Lower lobe of right lung (tissue), 2 donors: Measurements from ENCODE around the gene PARM1. TPM values are rescaled to one million over a fixed set of nuclear protein-coding genes. Genes with fewer than 3 reads are reported as not detected.

Experiments
- ATAC-seq, 2 donors: fragments of 200-7000 bp; cut with Tn5 transposase; one replicate each; pipeline ENCODE4 v1.9.1; 2020 to 2022; ENCODE audit warnings: mild to moderate bottlenecking in 2 of 2, moderate library complexity in 2 of 2
- DNase-seq: peaks from one replicate; pipeline ENCODE4 v3.0.0-alpha.2; 2020
- H3K27ac ChIP-seq: fragments of 200-600 bp; one replicate; pipeline ENCODE4 v1.8.0; 2022
- H3K27me3 ChIP-seq: fragments of 200-600 bp; one replicate; pipeline ENCODE4 v1.8.0; 2022; ENCODE audit warnings: low read depth
- H3K36me3 ChIP-seq: fragments of 200-600 bp; one replicate; pipeline ENCODE4 v1.8.0; 2022; ENCODE audit warnings: mild to moderate bottlenecking
- H3K4me1 ChIP-seq: fragments of 200-600 bp; one replicate; pipeline ENCODE4 v1.8.0; 2022
- H3K4me3 ChIP-seq: fragments of 200-600 bp; one replicate; pipeline ENCODE4 v1.8.0; 2022; ENCODE audit warnings: mild to moderate bottlenecking
- H3K9me3 ChIP-seq: fragments of 200-600 bp; one replicate; pipeline ENCODE4 v1.8.0; 2022
- intact Hi-C: fragments of 100-400 bp; cut with DNase I; formaldehyde crosslinking; loops from one replicate; pipeline ENCODE4 v1.11.0; 2022
- total RNA-seq: library from RNA; stranded (reverse); fragmentation: NEBNext Ultra II Directional; extraction: Animal tissue kit (Norgen Biotek cat#: 25700); gene quantifications from one replicate; pipeline ENCODE4 v1.2.1, GENCODE V29; 2021
- TF ChIP-seq, protein P1 (sequence below): fragments of 200-600 bp; IDR thresholded peaks from one replicate; pipeline ENCODE4 v1.8.0; 2022; ENCODE audit warnings: antibody characterized with exemption, mild to moderate bottlenecking
- donor health status: DM: no; HTN: yes; CAD: no; lungs with severe emphysema.

Gene PARM1
- total RNA-seq, 1 donor from 2014 or later, result 64.1 TPM

DNA sequence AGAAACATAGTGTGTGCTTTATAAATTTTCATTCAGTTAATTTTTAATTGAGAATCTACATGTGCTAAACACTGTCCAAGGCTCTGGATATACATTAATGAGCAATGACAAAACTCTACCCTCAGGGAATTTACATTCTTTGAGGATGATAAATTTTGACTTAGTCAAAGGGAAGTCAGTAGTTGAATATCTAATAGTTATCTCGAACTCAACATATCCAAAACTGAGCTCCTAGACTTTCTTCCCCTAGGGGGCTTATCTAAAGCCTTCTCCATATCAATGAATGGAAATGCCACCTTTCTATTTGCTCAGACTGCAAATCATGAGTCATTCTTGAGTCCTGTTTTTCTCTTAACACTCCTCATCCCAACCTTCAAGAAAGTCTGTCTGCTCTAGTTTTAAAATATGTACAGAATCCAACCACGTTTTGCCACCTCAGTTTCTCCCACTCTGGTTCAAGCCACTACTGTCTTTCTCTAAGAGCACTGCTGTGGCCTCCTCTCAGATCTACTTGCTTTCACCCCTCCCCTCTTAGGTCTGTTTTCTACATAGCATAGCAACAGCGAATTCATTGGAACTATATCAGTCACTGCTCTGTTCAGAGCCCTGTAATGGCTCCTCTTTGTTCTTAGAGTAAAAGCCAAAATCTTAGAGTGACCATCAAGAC, 9.5 kb downstream of the PARM1 start:
- intact Hi-C loops, result no loop called here
- TF ChIP-seq, protein P1, sequence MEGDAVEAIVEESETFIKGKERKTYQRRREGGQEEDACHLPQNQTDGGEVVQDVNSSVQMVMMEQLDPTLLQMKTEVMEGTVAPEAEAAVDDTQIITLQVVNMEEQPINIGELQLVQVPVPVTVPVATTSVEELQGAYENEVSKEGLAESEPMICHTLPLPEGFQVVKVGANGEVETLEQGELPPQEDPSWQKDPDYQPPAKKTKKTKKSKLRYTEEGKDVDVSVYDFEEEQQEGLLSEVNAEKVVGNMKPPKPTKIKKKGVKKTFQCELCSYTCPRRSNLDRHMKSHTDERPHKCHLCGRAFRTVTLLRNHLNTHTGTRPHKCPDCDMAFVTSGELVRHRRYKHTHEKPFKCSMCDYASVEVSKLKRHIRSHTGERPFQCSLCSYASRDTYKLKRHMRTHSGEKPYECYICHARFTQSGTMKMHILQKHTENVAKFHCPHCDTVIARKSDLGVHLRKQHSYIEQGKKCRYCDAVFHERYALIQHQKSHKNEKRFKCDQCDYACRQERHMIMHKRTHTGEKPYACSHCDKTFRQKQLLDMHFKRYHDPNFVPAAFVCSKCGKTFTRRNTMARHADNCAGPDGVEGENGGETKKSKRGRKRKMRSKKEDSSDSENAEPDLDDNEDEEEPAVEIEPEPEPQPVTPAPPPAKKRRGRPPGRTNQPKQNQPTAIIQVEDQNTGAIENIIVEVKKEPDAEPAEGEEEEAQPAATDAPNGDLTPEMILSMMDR, result no peak
- Histone ChIP-seq H3K4me3 (no peak overlapping the region), H3K36me3 (no peaks in the 10 kb centered on the region), H3K27ac (no peak overlapping the region), H3K4me1 (no peaks in the 10 kb centered on the region), H3K9me3 (no peaks in the 10 kb centered on the region), H3K27me3 (no peaks in the 10 kb centered on the region)
- DNase-seq, result no peak
- no peak for ATAC-seq

DNA sequence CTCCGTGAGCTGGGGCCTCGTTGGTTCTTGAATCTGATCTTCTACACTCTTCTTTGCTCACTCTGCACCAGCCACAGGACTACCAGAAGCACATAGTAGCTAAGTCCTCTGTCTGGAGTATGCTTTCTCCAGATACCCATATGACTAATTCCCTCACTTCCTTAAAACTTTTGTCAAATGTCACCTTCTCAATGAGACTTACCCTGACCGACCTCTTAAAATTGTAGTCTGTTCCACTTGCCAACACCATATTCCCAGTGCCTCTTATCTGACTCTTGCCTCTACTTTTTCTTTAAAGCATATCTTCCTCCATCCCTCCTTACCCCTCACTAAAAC, 10.0 kb downstream of the PARM1 start:
- TF ChIP-seq, protein P1, result no peak
- Histone ChIP-seq H3K9me3 (no peaks in the 10 kb centered on the region), H3K27me3 (no peaks in the 10 kb centered on the region), H3K4me1 (no peaks in the 10 kb centered on the region), H3K4me3 (no peak overlapping the region), H3K36me3 (no peaks in the 10 kb centered on the region), H3K27ac (no peak overlapping the region)
- DNase-seq (no peak), ATAC-seq (no peak)
- intact Hi-C loops, result no loop called here

DNA sequence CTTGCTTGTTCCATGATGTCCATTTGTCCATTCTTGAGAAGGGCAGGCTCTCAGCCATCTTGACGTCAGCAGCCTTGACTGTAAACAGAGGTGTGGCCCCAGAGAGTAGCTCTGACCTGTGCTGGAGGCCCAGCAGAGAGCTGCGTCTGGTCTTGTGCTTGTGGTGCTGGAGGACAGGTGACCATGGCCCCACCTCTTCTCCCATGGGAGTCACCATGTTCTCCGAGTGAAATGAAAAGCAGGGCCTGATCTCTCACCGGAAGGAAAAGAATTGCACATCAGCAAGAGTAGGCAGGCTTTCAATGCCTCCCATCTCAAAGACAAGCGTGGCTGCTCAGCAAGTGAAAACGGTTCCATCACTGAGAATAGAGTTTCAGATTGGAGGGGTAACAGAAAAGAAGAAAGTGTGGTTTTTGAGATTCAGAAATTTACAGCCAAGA, 11.5 kb downstream of the PARM1 start:
- no peaks in the 10 kb centered on the region for H3K27me3 ChIP-seq
- no peaks in the 10 kb centered on the region for H3K4me1 ChIP-seq
- H3K4me3 ChIP-seq, result no peak overlapping the region
- no peak overlapping the region for H3K27ac ChIP-seq
- intact Hi-C loops, result no loop called here
- H3K36me3 ChIP-seq, result no peaks in the 10 kb centered on the region
- no peaks in the 10 kb centered on the region for H3K9me3 ChIP-seq
- ATAC-seq (peak; percentile 77 to 81), DNase-seq (peak; percentile 69)
- TF ChIP-seq, protein P1, result no peak

DNA sequence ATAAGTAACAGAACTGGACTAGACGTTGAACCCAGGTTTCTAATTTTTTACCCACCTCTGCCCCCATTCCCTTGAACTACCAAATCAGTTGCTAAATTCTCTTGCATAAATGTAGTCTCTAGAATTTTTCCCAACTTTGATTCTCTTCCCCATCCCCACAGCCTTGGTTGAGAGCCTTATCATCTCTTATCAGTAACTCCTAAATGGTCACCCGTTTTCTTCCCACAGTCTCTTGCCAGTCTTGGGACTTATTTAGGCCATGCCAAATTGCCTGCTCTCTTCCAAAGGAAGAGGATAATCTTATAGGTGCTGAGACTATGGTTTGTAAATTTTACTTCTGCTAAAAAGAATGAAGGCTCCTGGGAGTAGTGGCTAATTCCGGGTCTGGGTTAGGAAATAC, 13.3 kb downstream of the PARM1 start:
- intact Hi-C loops, result no loop called here
- Histone ChIP-seq H3K27ac (no peak overlapping the region), H3K36me3 (no peaks in the 10 kb centered on the region), H3K4me3 (no peak overlapping the region), H3K27me3 (no peaks in the 10 kb centered on the region), H3K4me1 (no peaks in the 10 kb centered on the region), H3K9me3 (no peaks in the 10 kb centered on the region)
- ATAC-seq (no peak), DNase-seq (no peak)
- TF ChIP-seq, protein P1, result no peak

DNA sequence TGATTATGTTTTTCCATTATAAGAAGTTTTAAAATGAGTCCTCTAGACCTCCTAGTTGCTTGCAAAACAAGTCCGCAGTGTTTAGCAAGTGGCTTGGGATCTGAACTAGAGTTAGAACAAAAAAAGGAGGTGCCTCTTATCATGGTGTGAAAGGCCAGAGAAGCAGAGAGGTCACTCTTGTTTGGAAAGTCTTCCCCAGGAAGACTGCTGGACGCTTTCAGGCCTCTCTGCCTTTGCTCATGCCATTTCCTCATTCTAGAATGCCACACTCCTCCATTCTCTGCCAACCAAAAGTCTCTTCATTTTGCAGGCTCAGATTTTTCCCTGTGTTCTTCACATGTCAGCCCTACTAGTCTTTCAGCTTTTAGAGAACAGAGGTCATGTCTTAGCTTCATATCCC, 14.9 kb downstream of the PARM1 start:
- Histone ChIP-seq H3K9me3 (no peaks in the 10 kb centered on the region), H3K4me1 (no peaks in the 10 kb centered on the region), H3K4me3 (no peak overlapping the region), H3K36me3 (no peaks in the 10 kb centered on the region), H3K27ac (no peak overlapping the region), H3K27me3 (no peaks in the 10 kb centered on the region)
- intact Hi-C loops, result no loop called here
- DNase-seq (no peak), ATAC-seq (peak; percentile 21 to 31)
- TF ChIP-seq, protein P1, result no peak

DNA sequence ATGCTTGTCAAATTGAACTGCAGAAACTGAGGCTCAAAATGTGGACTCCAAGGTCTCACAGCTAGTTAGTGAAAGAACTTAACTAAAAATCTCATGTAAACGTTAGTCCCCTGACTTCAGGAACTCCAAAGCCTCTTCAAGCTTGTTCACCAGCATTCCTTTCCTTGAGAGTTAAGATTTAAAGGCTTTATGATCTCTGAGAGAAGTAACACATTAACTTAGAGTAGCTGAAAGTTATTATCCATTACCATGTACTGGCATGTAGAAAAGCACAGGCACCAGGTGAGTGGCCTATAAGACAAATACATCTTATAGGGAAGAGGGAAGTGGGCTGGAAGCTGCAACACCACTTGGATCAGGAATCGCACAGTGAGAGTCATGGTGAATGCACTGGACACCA, 15.3 kb downstream of the PARM1 start:
- intact Hi-C loops, result no loop called here
- ATAC-seq (peak; percentile 77 to 78), DNase-seq (no peak)

More for the DNA sequence above, 15.3 kb downstream of the PARM1 start:
- TF ChIP-seq, protein P1, result no peak
- H3K27me3 ChIP-seq, result no peaks in the 10 kb centered on the region
- no peaks in the 10 kb centered on the region for H3K4me1 ChIP-seq
- no peaks in the 10 kb centered on the region for H3K36me3 ChIP-seq
- no peak overlapping the region for H3K4me3 ChIP-seq
- no peak overlapping the region for H3K27ac ChIP-seq
- H3K9me3 ChIP-seq, result no peaks in the 10 kb centered on the region
